SK-N-SH (cell line): ENCODE data around the gene NRN1L.

Experiments
- CTCF ChIP-seq: fragments of 200-600 bp; sonication (generic); IDR thresholded peaks from 2 replicates; pipeline ENCODE4 v1.6.1; 2017; ENCODE audit warnings: antibody characterized with exemption, mild to moderate bottlenecking, moderate library complexity
- FOXM1 ChIP-seq: IDR thresholded peaks from 2 replicates; pipeline ENCODE4 v1.4.0; 2012; ENCODE audit warnings: low read depth, mild to moderate bottlenecking
- MAX ChIP-seq: IDR thresholded peaks from 2 replicates; pipeline ENCODE4 v1.4.0; 2012; ENCODE audit warnings: low read depth
- MEF2A ChIP-seq: IDR thresholded peaks from 2 replicates; pipeline ENCODE4 v1.4.0; 2012; ENCODE audit warnings: low read depth, borderline replicate concordance
- POLR2AphosphoS5 ChIP-seq: IDR thresholded peaks from 2 replicates; pipeline ENCODE4 v1.6.1; 2012; ENCODE audit warnings: low read depth, low read length
- REST ChIP-seq: IDR thresholded peaks from 2 replicates; pipeline ENCODE4 v1.6.1; 2012; ENCODE audit warnings: mild to moderate bottlenecking, low read depth, low read length, moderate library complexity
- RFX5 ChIP-seq: IDR thresholded peaks from 2 replicates; pipeline ENCODE4 v1.6.1; 2012; ENCODE audit warnings: mild to moderate bottlenecking, improper control_type of control experiment, low read length
- RXRA ChIP-seq: IDR thresholded peaks from 2 replicates; pipeline ENCODE4 v1.4.0; 2012; ENCODE audit warnings: low read depth, mild to moderate bottlenecking, borderline replicate concordance
- SMC3 ChIP-seq: IDR thresholded peaks from 2 replicates; pipeline ENCODE4 v1.6.1; 2012; ENCODE audit warnings: low read depth, low read length, improper control_type of control experiment

- TF ChIP-seq CTCF (no peak), SMC3 (no peak), REST (no peak), POLR2AphosphoS5 (no peak), FOXM1 (no peak), MEF2A (no peak), MAX (no peak), RXRA (no peak), RFX5 (no peak)
Observed at GRCh38 chr16:67878846-67879245, 5.8 kb upstream of the NRN1L start.
